Common myeloid progenitor, CD34-positive (primary cell): ENCODE data around the gene BIK.
A peak's percentile ranks its signal among the peaks of the same experiment; 100 is the strongest.

Source experiments
- CTCF ChIA-PET: fragments of 350-600 bp; sonication (Branson Sonifier 250); formaldehyde crosslinking; loops from one replicate; lab custom pipeline; 2021; ENCODE audit warnings: antibody characterized with exemption; lab: Charles Lee
- POLR2A ChIA-PET: fragments of 350-600 bp; sonication (Branson Sonifier 250); formaldehyde crosslinking; loops from one replicate; lab custom pipeline; 2021; ENCODE audit warnings: antibody characterized with exemption; lab: Charles Lee
- DNase-seq, 3 donors: peaks; one replicate each; pipeline versions ENCODE4 v3.0.0 to v3.0.0-alpha.2; 2013
- H3K27ac ChIP-seq, 2 experiments: 1 replicate in 1 of 2; 2 replicates in 1 of 2; pipeline ENCODE4 v1.7.0; 2013; ENCODE audit warnings: inconsistent platforms in 2 of 2, low read length in 2 of 2, mild to moderate bottlenecking in 2 of 2, low read depth in 1 of 2, moderate library complexity in 1 of 2; ENCODE audit not compliant: severe bottlenecking in 2 of 2, insufficient read depth in 1 of 2, poor library complexity in 1 of 2
- H3K27me3 ChIP-seq, 5 experiments: replicated peaks in 2 of 5; 1 replicate in 3 of 5; 2 replicates in 2 of 5; pipeline versions ENCODE4 v1.6.1 to v1.7.0; 2013; ENCODE audit warnings: low read length in 4 of 5, mild to moderate bottlenecking in 2 of 5, moderate library complexity in 2 of 5, inconsistent platforms in 1 of 5; ENCODE audit not compliant: insufficient read depth in 5 of 5, control insufficient read depth in 4 of 5
- H3K36me3 ChIP-seq, 4 experiments: 1 replicate in 2 of 4; 2 replicates in 2 of 4; pipeline versions ENCODE4 v1.6.1 to v1.7.0; 2013; ENCODE audit warnings: low read length in 3 of 4, control low read depth in 1 of 4, mild to moderate bottlenecking in 1 of 4; ENCODE audit not compliant: control insufficient read depth in 4 of 4, insufficient read depth in 4 of 4
- H3K4me1 ChIP-seq, 4 experiments: 1 replicate in 3 of 4; 2 replicates in 1 of 4; pipeline versions ENCODE4 v1.6.1 to v1.7.1; 2013; ENCODE audit warnings: low read length in 3 of 4, mild to moderate bottlenecking in 3 of 4, control low read depth in 1 of 4, inconsistent platforms in 1 of 4, moderate library complexity in 1 of 4; ENCODE audit not compliant: control insufficient read depth in 4 of 4, insufficient read depth in 4 of 4; ENCODE audit errors: control extremely low read depth in 1 of 4
- H3K4me3 ChIP-seq, 7 experiments: 1 replicate in 4 of 7; 2 replicates in 3 of 7; pipeline versions ENCODE4 v1.5.1 to v1.7.0; 2013; ENCODE audit warnings: mild to moderate bottlenecking in 7 of 7, low read length in 6 of 7, moderate library complexity in 6 of 7, inconsistent platforms in 2 of 7, low read depth in 2 of 7, control low read depth in 1 of 7; ENCODE audit not compliant: insufficient read depth in 4 of 7, control insufficient read depth in 1 of 7; ENCODE audit errors: extremely low read depth in 1 of 7
- H3K9me3 ChIP-seq, 5 experiments: 1 replicate in 4 of 5; 2 replicates in 1 of 5; pipeline versions ENCODE4 v1.6.1 to v1.7.1; 2013; ENCODE audit warnings: low read length in 4 of 5, mild to moderate bottlenecking in 2 of 5, inconsistent platforms in 1 of 5, low read depth in 1 of 5, moderate library complexity in 1 of 5; ENCODE audit not compliant: control insufficient read depth in 4 of 5, insufficient read depth in 2 of 5; ENCODE audit errors: control extremely low read depth in 1 of 5
- WGBS: methylation state at CpG from one replicate; pipeline ENCODE4 v1.1.5; 2013; ENCODE audit not compliant: insufficient coverage; 5-methylcytosine and 5-hydroxymethylcytosine counted together

The BIK gene

GRCh38 chr22:43151251-43152002, 40.9 kb downstream of the BIK start, which contains the start of gene TSPO:
TSPO (plus strand) TSS chr22:43151559; CDS start chr22:43159239, 7,680 bp downstream.
- under 1% methylated on average over 56 of the region's 75 CpGs for WGBS
- ChIA-PET POLR2A (no interaction called here), CTCF (interaction anchor here (1.6 kb wide), 1 partner anchor 13 kb away, joined by 5 read pairs; no protein-coding TSS in a partner anchor)
- H3K27me3 ChIP-seq: no peaks in the 10 kb centered on the region
- H3K27ac ChIP-seq: peak within 1 kb of the TSS in 1 of 2 experiments; percentile 72
- H3K4me1 ChIP-seq: peaks cover 0 to 69% (median 54%) of the 10 kb centered on the region in 4 experiments
- DNase-seq: peak in 2 of 3 donors; percentile 21 to 46
- peak within 1 kb of the TSS; percentile 48 to 86 (median 76) for H3K4me3 ChIP-seq
- peaks cover 0 to 7% (median 1%) of the 10 kb centered on the region in 4 experiments for H3K36me3 ChIP-seq
- no peaks in the 10 kb centered on the region for H3K9me3 ChIP-seq

GRCh38 chr22:43152003-43152356, 41.4 kb downstream of the BIK start:
- ChIA-PET POLR2A (no interaction called here), CTCF (interaction anchor here (1.6 kb wide), 1 partner anchor 12 kb away, joined by 5 read pairs; no protein-coding TSS in a partner anchor)
- Histone ChIP-seq H3K36me3 (peaks cover 0 to 7% (median 3%) of the 10 kb centered on the region in 4 experiments), H3K27ac (peak overlapping the region in 1 of 2 experiments; percentile 72), H3K4me1 (peaks cover 0 to 64% (median 52%) of the 10 kb centered on the region in 4 experiments), H3K4me3 (peak overlapping the region; percentile 42 to 86 (median 76)), H3K27me3 (no peaks in the 10 kb centered on the region), H3K9me3 (no peaks in the 10 kb centered on the region)
- WGBS: 0% methylated on average over 18 of the region's 18 CpGs
- peak in 1 of 3 donors; percentile 43 for DNase-seq

DNA sequence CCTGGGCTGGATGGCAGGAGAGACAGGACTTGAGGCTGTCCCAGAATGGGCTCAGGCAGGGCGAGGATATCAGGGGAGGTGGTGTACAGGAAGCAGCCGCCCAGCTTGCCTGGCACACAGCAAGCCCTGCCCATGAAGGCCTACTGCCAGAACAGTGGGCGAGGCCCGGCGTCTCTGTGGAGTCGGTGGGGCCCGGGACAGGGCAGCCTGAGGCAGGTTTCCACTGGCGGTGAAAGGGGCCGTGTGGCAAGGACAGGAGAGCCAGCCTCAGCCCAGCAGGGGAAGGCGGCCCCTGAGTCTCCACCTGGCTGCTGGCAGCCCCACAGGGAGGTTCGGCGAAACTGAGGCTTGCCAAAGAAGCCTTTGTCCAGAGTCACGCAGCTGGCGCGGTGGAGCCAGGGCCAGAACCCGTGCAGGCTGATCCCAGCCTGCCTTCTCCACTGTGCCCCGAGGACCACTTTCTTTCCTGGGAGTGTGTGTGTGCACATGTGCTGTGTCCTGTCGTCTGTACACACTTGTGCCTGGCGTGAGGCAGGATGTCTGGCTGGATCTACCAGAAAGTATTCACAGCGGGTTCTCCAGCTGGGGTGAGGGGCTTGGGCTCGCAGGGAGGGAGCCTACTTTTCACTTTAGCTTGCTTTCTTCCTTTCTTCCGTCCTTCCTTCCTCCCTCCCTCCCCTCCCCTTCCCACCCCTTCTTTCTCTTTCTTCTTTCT, 42.0 kb downstream of the BIK start:
- peak overlapping the region; percentile 42 to 86 (median 76) for H3K4me3 ChIP-seq
- H3K27me3 ChIP-seq: no peaks in the 10 kb centered on the region
- H3K9me3 ChIP-seq: no peaks in the 10 kb centered on the region
- DNase-seq: peak; percentile 55 to 82 (median 70)
- POLR2A ChIA-PET: no interaction called here
- H3K36me3 ChIP-seq: peaks cover 0 to 7% (median 3%) of the 10 kb centered on the region in 4 experiments
- H3K4me1 ChIP-seq: peaks cover 0 to 59% (median 47%) of the 10 kb centered on the region in 4 experiments
- H3K27ac ChIP-seq: peak overlapping the region in 1 of 2 experiments; percentile 72
- 5% methylated on average over 21 of the region's 22 CpGs for WGBS
- CTCF ChIA-PET: interaction anchor here (1.6 kb wide), 1 partner anchor 12 kb away, joined by 5 read pairs; no protein-coding TSS in a partner anchor

DNA sequence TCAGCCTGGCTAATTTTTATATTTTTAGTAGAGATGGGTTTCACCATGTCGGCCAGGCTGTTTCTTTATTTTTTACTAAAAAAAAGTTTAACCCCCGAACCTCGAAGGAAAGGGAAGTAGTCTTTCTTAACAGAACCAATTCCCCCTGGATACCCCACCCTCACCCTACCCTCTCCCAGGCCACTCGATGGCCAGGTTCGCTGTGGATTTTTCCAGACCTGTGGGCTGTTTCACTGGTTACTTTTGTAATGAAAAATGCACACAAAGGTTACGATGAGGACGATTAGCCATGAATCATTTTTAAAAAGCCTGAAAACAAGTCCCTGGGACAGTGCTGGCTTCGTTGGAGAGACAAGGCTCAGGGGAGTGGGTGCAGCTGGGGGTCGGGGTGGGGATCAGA, 43.3 kb downstream of the BIK start:
- ChIA-PET CTCF (no interaction called here), POLR2A (no interaction called here)

GRCh38 chr22:43154887-43155536, 44.5 kb downstream of the BIK start:
- H3K36me3 ChIP-seq: peaks cover 0 to 15% (median 9%) of the 10 kb centered on the region in 4 experiments
- WGBS: 88% methylated on average over 26 of the region's 27 CpGs
- no peaks in the 10 kb centered on the region for H3K27me3 ChIP-seq
- CTCF ChIA-PET: no interaction called here
- peaks cover 0 to 50% (median 34%) of the 10 kb centered on the region in 4 experiments for H3K4me1 ChIP-seq
- no peak overlapping the region for H3K27ac ChIP-seq
- H3K4me3 ChIP-seq: no peak overlapping the region
- H3K9me3 ChIP-seq: no peaks in the 10 kb centered on the region
- POLR2A ChIA-PET: no interaction called here
- DNase-seq: peak in 2 of 3 donors; percentile 17 to 28

More for the DNA sequence above, 43.3 kb downstream of the BIK start:
- Histone ChIP-seq H3K4me3 (no peak overlapping the region), H3K9me3 (no peaks in the 10 kb centered on the region), H3K36me3 (peaks cover 0 to 7% (median 4%) of the 10 kb centered on the region in 4 experiments), H3K4me1 (peaks cover 0 to 46% (median 36%) of the 10 kb centered on the region in 4 experiments), H3K27ac (no peak overlapping the region), H3K27me3 (no peaks in the 10 kb centered on the region)
- 81% methylated on average over 6 of the region's 9 CpGs for WGBS
- no peak for DNase-seq

GRCh38 chr22:43155789-43156188, 45.2 kb downstream of the BIK start:
- Histone ChIP-seq H3K4me1 (peaks cover 0 to 50% (median 33%) of the 10 kb centered on the region in 4 experiments), H3K4me3 (no peak overlapping the region), H3K9me3 (no peaks in the 10 kb centered on the region), H3K27ac (no peak overlapping the region), H3K36me3 (peaks cover 0 to 23% (median 12%) of the 10 kb centered on the region in 4 experiments), H3K27me3 (no peaks in the 10 kb centered on the region)
- ChIA-PET POLR2A (no interaction called here), CTCF (no interaction called here)
- 80% methylated on average over 4 of the region's 5 CpGs for WGBS
- no peak for DNase-seq
